Dedifferentiated amniotic fluid mesenchymal stem cell (primary cell): Measurements from ENCODE around the gene MVB12B.

Experiments used
- DNase-seq: peaks from one replicate; pipeline ENCODE4 v3.0.0-alpha.2; 2016; ENCODE audit errors: extremely low spot score

The MVB12B gene

DNA sequence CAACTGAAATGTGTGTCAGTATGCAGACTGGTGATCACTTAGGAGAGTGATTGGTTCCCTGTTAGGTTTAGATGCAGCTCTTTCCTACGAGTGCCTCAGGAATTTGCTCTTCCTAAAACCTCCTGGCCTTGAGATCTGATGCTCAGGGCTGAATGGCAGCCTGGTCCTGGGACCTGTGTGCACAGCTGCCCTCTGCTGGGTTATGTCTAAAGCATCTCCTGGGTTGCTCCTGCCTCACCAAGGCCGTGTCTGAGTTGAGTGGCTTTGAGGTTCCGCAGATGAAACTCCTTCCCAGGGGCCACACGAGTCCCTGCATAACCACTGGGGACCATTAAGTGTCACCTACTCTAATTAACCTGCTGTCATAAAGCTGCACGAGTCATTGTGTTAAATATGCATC lies 59.5 kb downstream of the MVB12B start:
- DNase-seq, result no peak

DNA sequence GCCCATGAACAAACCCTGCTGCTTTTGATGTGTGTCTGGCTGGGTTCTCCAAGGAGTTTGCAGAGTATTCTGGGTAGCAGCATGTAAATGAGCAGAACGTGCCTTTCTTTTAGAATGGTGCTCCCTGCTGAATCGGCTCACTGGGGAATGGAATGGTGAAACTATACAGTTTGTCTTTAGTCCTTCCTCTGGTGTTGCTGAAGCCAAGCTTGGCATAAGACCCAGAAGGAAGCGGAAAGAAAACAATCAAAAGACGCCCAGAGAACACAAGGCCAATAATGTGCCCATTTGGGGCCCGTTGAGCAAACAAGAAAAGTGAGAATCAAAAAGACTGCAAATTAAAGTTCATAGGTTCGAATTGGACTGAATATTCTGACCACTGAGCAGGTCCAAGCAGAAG lies 60.1 kb downstream of the MVB12B start:
- DNase-seq, result no peak

DNA sequence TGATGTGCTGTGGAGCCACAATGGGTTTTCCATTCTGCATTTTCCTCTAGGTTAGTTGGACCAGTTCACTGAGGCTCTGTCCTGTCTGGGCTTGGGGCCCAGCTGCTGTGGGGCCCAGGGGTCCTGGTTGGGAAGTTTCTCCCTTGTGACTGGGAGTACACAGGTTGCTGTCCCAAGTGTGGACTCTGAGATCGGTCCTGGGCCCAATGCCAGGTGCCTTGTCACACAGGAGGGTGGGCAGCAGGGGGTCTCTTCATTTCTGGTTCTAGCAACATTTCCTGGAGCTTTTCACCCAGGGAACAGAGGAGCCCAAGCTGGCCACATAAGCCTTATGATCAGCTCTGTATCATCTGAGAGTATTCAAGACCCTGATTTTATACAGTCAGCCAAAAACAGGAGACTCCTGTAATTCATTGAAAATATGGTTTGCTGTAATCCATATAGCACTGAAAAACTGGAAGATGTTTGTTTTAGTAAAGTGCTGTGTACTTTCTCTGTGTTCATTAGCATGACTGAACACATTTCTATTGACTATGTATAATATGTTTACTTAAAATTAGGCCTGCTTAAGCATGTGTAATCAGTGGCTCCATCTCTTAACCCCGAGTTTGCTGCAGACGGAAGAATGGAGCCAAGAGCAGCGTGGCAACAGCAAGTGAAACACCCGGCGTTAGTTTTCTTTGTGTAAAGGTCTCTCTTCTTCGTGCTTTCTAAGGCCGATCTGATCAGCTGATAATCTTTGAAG lies 62.5 kb downstream of the MVB12B start:
- DNase-seq, result no peak

DNA sequence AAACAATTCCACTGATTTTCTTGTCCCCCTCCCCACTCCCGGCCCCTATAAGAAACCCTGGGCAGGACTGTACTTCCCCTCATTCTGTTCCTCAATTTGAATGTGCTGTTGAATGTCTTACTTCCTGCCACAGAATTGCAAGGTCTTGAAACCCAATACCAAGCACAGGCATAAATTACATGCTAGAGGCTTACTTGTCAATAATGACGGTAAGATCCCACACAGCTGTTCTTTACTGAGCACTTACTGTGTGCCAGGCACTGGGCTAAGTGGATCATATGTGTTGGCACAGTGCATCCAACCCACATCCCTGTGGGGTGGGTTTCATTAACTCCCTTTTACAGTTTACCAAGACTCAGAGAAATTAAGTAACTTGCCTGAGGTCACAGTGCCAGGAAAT lies 63.4 kb downstream of the MVB12B start:
- DNase-seq, result no peak

DNA sequence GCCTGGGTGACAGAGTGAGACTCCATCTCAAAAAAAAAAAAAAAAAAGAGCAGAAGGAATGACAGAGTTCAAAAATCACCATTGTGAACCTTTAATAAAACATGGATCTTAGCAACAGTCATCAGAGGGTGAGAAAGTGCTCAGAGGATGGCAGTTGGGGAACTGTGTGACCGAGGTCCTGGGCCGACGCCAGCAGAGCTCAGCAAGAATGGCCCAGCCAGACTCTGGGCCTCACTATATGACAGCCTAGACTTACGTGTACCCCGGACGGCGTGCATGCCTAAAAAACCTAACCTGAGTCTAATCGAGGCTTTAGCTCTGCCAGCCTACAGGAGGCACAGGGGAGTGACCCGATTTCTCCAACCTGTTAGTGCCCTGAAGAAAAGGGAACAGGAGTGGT lies 64.3 kb downstream of the MVB12B start:
- no peak for DNase-seq

DNA sequence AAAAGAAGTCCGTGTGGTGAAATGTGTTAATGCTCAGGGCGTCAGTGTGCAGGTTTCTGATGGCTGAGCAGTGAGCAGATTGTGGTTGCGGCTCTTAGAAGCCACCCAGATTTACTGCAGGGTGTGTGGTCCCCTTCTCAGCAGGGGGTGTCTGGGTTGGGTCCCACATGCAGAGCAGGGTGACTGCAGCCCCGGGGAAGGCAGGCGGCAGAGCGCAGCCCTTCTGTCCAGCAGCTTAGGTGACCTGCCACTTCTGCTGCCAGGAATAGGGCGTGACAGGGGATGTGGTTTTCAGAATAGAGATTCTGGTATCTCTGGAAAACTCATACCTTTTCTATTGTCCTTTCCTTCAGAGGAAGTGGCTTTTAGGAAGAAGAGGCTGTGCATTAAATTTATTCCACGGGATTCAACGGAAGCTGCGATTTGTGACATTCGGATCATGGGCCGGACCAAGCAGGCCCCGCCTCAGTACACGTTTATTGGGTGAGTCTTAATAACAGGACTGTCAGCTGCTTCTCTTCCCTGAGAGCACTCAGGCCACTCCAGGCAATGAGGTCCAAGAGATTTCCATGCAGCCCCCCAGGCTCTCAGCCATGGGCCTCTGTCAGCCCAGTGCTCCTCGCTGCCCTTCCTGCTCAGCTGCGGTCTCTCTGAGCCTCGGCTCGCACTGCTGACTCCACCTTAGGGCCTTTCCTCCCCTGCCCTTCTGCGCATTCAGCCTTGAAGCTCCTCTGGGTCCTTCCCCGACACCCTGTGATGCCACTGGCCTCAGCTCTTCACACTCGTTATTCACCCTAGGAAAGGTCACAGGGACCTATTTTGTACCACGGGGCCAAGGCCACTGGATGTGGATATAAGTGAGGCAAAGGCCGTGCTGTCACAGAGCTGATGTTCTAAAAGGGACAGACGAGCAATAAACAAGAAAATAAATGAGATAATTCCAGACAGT lies 65.4 kb downstream of the MVB12B start:
- DNase-seq, result no peak

DNA sequence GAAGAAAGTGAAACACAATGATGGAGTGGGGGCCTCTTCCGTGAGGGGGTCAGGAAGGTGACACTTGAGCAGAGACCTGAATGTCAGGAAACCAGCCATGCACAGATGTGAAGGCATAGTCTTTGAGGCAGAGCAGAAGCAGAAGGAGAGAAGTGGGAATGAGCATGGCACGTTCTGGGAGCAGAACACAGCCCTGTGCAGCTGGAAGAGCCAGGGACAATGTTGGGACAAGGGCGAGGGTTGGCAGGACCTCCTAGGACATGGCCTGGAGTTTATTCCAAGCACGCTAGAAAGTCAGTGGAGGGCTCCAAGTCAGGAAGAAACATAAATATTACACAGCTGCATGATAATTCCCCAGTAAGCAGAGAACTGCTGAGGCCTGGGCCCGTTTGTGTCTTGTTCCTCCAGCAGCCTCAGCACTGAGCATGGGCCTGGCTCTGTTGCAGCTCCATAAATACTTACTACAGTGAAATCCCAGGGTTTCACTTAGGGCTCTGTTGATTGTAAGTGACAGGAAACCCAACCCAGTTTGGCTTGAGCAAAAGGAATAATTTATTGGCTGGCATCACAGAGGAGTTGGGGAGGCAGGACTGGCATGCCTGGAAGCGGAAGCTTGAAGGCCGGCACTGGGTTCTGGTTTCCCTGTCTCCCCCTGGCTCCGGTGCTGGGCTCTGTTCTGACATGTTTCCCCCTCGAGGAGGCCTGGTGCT lies 66.2 kb downstream of the MVB12B start:
- no peak for DNase-seq

DNA sequence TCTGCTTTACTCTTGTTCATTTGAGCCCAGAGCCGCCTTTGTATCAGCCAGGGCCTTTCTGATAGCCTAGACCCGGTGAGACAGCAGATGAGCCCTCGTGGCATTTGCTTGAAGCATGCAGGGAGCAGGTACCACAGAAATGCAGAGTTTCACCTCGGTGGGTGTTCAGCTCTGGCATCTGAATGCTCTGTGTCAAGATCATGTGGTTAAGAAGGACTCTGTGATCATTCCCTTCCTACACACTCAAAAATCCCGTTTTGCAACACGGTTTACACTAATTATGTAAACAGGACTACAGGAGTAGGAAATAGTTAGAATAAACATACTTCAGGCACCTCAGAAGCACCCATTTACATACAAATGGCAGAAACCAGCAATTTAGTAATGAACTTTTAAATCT lies 67.2 kb downstream of the MVB12B start:
- DNase-seq, result no peak

DNA sequence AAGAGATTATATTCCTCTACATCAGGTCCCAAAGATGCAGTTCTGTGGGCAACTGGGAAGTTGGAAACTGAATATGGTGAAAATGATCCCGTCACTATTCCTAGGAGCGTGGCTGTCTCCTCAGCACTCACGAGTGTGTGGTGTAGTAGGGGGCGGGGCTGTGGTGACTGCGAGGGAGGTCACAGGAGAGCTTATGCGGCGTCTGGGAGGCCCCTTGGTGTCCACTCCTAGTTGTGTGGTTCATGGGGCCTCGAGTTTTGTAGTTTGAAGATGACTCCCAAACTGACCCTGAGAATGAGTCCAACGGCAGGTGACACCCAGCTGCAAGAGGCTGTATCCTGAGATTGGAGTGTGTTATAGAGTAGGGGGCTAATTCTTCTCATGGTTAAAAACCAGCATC lies 68.2 kb downstream of the MVB12B start:
- DNase-seq, result no peak

DNA sequence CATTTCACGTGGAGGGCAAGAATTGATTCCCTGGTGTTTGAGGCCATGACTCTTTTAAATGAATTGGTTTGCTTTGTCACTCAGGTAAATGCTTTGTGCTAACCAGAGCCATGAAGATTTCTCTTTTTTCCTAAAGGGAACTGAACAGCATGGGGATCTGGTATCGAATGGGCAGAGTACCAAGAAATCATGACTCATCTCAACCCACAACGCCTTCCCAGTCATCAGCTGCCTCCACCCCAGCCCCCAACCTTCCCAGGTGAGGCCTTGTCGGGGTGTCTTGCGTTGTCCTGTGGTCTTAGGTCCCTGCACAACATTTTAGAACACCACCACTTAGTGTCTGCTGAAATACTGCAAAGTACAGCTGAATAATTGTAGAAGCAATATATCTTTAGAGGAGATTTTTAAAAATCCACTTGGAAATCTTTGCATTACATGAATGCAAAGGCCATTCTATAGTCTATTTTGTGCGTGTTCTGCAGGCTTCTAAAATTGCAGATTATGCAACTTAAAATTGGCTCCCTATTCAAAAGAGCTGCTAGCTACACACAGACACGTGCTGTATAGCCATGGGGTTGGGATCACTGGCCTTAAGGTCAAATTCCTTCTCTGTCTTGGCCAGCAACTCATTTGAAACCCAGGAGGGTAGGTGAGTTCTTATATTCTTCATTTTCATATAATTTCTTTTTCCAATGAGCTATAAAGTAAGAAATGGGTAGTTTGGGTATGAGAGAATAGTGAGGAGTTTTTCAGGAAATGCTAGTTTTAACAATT lies 69.0 kb downstream of the MVB12B start:
- DNase-seq, result no peak

DNA sequence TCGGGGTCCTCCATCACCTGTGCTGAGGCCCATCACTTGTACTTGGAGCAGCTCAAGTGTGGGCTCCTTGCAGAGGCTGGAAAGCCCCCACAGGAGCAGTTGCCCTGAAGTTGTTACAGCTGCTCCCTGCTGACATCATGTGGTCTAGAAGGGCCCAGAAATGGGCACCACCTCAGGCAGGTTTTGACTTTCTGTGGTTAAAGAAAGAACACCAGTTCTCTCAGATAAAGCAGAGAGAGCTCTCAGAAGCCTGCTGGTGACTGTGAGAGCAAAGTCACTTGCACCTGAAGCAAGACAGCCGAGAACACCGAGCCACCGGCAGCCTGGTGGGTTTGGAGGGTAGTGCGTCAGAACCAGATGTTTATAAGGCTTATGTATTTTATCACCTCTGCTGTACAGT lies 70.4 kb downstream of the MVB12B start:
- DNase-seq, result no peak

DNA sequence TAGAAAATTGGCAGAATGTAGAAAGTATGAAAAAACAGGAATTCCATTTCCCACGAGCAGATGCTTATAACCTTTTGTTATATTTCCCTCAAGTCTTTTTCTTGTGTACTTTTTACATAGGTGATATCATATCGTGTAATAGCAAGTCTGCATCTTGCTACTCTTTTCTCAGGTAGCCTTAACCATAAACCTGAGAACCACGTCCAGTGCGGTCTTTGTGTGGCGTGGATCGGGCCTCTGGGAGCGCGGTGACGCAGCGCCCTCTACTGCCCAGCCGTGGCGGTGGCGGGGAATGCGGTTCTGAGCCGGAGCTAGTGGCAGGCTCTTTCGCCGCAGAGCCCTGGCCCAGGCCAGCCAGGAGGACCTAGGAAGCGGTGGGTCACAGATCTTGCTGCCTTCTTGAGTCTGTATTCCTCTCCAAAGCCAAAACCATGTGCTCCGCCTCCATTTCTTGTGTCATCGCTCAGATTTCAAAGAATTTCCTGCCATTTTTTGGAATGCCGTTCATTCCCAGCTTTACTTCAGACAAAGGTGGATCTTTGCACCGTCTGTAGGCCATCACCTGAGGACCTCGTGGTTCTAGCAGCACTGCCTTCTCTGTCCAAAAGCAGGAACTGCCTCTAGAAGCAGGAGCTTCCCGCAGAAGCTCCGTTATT lies 71.9 kb downstream of the MVB12B start:
- no peak for DNase-seq

DNA sequence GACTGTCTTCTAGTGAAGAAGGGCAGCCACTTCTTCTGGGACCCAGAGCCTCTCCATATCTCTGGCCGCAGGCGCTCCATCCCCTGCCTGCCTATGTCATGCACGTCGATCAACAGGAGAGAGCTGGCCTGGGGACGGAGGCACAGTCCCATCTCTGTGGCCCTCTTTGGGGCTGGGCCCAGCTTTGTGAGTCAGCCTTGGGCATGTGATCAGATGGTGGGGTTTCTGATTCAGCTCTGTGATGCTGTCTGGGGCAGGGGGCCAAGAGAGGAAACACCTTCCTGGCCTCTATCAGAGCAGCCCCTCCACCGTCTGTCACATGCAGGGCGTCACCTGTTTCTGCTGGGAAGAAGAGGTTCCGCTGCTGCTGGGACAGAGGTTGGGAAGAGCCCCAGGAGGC lies 72.6 kb downstream of the MVB12B start:
- no peak for DNase-seq

DNA sequence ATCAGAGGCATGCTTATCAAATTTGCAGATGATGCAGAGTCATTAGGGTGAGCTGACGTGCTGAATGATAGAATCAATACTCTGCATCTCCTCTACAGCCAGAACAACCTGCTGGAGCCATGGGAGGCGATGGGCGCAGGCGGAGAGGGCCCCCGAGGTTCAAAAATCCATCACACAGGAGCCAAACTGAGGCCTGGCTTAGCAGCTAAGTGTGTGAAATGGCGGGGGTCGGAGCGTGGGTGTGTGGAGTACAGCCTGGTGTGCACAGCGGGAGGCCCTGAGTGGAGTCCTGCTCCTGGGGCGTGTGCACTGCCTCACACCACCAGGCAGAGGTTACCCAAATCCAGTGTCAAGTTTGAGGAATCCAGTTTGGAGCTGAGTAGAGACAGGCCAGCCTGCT lies 73.2 kb downstream of the MVB12B start:
- DNase-seq, result no peak

DNA sequence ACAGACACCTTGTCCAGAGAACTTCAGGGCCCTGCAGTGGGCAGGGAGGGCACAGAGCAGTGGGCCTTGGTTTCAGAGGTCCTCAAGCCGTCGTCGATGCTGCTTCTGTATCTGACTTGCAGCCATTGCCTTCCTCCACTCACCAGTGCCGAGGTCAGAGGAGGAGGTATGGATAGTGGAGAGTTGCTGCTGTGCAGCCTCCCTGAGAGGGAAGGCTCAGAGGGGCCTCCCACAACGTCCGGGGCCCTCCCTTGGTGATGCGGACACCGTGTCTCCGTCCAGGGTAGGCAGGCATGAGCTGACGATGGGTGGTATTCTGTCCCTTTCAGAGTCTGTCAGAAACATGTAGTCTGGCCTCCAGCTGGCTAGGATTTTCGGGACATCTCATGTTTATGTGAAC lies 73.9 kb downstream of the MVB12B start:
- no peak for DNase-seq

DNA sequence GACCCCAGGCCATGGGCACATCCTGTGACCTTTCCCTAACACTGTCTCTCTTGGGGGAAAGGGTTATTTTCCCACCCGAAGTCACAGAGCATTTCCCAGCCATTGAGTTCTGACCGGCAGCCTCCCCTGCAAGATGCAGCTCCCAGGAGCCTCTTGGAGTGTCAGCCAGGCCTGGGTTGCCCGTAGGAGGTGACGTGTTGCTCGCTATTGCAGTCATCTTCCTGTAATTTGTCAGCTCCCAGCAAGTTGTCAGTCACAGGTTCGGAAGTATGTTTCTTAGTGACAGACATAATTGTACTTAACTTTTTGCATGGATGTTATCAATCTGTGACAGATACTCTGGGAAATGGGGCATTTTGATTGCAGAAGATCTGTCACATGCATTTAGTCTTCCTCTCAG lies 74.5 kb downstream of the MVB12B start:
- DNase-seq, result no peak

DNA sequence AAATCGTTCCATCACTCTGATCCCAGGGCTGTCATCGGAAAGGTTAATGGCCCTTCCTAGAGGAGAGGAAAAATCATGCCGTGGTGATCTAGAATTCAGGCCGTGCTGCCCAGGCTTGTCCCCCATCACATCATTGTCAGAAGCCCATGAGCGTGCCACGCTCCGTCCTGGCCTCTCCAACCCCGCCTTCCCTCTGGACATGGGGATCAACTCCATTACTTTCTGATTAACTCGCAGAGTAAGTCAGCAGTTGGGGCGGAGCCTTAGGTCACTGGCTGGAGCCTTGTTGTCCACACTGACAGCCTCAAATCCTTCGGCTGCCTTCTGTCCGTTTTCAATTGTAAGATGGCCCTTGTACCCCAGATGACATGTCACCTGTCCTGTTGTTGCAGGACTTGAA lies 75.0 kb downstream of the MVB12B start:
- no peak for DNase-seq

DNA sequence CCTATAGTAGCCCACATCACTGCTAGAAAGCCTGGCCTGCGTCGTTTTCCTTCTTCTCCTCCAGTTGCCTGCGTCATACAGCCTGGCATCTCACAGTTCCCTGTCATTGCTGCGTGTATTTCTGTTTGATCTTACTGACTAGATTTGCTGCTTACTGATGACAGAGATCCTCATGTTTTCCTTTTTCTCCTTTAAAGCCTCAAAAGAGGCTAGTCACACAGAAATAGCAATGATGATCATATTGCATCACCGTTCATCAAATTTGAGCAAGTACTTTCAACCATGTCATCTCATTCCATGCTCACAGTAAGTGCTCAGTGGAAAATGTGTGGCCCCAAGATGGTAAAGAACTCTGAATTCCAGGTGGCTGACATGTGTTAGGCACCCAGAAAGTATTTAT lies 76.8 kb downstream of the MVB12B start:
- no peak for DNase-seq

DNA sequence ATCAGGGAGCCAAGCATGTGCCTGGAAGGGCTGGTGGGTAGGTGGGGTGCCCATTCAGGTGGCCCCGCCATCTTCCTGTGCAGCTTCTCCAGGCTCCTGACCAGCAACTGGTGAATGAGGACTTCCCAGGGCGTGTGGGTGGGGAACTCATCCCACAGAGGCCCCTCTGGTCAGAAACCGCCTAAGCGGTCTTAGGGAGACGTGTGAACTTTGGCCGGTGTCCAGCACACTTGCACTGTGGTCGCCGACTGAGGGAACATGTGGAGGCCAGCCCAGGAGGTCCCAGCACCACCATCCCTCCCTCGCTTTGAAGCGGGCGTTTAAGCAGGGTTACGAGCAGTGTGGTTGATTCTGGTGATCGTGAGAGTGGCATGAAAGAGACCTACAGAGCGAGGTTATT lies 77.8 kb downstream of the MVB12B start:
- no peak for DNase-seq

DNA sequence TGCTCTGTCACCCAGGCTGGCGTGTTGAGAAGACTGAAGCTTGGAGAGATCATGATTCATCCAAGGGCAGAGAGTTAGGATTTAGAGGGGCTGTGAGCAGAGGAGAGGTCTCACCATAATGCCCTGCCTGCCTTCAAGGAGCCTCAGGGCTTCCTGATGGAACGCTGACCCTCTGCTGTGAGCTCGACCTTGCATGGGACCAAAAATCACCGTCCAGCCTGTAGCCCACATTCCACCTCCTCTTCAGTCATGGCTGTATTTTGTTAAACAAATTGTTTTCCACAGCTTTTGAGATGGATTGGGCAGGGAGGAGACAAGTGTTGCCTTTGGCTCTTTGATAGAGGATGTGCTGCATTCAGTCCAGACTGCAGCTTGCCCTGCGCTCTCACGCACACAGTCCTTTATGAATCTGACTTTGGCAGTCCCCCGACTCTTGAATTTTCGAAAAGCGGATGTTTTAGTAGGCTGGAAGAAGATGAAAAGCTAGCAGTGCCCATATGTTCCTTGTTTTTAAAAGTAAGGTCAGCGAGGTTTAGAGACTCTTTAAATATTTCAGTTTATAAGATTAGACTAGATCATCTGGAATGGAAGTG lies 79.5 kb downstream of the MVB12B start:
- peak; percentile 37 for DNase-seq
